HG02798 (cell line): ENCODE measurements around the gene TBKBP1.

Experiments
- ATAC-seq: cut with Tn5 transposase; IDR thresholded peaks from one replicate; pipeline ENCODE4 v1.9.1; 2021; ENCODE audit warnings: mild to moderate bottlenecking; ENCODE audit not compliant: unreplicated experiment, poor library complexity

Gene TBKBP1

DNA sequence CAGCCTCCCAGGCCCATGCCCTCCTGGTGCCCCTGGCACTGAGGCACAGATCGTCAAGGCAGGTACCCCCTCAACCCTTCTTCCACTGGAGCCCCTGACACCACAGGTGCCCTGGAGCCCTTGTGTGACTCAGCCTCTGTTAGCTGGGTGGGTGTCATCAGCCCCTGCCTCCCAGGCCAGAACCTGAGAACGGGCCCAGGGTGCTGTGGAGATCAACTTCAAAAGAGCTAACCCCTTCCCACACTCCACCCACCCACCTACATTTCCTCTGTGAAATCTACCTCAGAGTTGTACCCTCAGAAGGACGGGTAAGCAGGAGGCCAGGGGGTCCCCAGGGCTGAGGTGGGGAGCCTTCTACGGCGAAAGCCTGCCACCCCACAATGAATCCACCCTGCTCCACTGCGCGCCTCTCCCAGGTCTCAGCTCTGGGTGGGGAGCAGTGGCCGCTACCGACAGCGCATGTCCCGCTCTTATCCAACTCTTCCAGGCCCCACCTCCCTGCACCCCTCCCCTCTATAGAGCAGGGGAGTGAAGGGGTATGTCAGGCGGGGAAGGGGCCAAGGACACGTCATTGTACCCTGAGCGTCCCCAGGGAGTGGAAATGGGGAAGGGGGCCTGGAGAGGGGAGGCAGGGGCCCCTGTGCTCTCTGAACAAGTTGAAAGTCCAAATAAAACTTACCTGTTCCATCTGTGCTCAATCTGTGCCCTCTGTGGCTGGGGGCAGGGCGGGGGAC is 17.6 kb downstream of the TBKBP1 start:
- ATAC-seq: no peak

DNA sequence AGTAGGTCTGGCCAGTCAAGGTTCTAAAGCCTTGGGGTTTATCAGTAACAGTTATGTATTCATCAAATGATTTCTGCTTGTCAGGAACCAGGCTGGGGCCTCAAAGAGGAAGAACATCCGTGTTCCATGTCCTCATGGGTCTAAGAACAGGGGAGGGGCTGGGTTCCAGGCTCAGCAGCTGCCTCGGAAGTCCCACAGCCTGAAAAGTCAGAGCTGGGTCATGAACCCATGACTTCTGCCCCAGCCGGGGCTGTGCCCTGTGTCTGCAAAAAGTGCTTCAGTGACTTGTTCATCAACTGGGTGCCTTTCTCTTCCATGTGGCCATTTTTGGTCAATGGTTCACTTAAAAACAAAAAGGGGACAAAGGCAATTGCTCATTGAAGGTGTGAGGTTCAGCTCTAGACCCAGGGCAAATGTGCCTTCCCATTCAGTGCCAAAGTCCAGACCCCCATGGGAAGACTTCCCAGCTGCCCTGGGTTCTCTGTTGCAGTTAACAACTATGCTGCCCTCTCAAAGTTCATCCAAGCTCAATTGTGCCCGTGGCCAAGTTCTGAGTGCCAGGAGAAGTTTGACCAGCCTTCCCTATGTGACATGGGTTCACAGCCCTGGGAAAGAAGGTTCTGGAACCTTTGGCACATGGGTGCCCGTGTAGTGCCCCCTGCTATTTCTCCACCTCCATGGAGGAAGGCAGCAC is 18.5 kb downstream of the TBKBP1 start:
- ATAC-seq: no peak

DNA sequence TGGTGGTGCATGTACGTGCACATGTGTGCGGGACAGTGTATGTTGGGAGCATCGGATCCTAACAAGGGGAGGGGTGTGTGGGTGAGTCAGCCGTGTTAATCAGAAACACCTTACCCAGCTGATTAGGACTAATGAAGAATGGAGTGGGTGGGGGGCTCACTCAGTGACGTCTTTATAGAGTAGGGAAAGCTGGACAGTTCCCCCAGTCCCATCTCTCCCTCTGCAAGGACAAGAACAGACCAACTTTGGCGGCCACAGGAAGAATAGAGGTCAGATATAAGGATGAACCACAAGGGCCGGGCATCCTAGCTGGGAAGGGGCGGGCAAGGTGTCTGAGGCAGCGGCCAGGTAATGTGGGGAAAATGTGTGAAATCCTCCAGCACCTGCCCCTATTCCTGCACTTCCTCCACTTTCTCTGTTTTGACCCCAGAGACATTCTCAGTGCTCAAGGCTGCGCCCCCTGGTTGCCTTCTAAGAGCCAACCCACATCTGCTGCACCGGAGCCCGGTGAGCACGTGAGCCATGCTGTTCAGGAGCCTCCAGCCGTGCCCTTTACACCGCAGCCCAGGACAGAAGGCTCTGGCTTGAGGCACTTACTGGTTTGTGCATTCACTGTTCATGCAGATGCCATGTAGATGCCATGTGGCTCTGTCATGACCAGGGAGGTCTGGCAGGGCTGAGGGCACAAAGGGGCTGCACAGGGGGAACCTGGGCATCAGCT is 20.2 kb downstream of the TBKBP1 start:
- no peak for ATAC-seq

DNA sequence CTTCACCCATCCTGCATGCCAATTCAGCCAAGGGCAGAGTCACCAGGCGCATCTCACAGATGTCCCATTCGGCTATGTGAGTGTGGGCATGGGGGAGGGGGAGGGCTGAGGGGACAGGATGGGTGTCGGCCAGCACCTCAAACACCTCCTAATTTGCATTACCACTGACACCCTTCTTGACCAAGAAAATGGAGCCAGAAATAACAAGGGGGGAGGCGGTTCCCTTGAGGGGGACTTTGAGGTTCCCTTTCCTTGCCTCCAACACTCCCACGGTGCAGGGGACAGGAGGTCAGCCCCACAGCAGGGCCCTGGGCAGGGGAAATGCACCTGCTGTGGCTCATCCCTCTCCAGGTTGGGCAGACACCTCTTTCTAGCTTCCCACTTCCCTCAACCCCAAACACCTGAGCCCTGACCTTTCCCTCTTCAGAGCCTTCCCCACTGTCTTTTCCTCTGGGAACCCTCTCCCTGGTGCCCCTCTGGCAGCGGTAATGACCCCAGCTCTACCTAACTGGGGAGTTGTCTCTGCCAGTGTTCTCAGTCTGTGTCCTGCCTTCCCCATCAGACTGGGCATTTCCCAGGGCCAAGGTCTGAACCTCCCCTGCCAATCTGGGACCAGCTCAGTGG is 20.9 kb downstream of the TBKBP1 start:
- no peak for ATAC-seq

DNA sequence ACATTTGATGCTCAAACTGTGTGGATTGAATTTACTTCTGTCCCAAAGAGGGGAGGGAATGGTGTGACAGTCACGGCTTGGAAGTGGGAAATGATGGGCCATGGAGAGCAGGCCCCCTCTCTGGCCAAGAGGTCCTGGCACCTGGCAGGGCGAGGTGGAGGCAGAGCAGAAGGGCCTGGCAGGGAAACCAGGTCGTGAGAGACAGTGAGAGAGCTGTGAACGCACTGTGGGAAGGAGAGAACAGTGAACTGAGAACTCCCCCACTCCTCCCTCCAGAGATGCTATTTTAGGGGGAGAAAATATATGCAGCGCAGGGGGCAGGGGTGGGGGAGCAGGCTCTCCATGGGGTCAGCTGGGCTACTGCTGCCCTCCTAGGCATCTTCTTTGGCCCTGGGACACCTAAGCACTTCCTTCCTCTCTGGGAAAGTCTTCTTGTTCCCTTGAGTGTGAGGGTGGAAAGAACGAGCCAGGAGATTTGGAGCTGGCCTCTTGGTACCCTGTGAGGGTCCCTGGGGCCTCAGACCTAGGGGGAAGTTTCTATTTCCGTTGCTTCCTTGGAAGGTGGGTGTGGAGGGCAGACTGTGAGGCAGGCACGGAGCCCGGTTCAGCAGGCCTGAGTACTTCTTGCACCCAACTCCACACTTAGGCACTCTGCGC is 21.8 kb downstream of the TBKBP1 start:
- no peak for ATAC-seq

DNA sequence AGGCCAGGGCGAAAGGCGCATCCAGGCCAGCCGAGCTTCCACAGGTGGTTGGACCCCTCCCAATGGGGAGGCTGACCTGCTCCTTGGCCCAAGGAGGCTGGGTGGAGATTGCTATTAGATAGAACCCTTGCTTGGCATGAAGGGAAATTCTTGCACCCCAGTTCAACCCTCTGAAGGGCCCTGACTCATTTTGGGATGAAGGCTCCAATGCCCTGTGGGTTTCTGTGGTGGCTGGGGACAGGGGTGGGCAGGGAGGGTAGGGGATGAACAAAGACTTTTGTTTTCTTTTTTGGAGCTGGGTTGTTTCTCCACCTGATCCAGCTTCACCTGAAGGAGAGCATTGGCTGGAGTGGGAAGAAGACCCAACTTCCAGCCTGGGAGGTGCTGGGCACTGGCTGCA is 22.4 kb downstream of the TBKBP1 start:
- no peak for ATAC-seq

DNA sequence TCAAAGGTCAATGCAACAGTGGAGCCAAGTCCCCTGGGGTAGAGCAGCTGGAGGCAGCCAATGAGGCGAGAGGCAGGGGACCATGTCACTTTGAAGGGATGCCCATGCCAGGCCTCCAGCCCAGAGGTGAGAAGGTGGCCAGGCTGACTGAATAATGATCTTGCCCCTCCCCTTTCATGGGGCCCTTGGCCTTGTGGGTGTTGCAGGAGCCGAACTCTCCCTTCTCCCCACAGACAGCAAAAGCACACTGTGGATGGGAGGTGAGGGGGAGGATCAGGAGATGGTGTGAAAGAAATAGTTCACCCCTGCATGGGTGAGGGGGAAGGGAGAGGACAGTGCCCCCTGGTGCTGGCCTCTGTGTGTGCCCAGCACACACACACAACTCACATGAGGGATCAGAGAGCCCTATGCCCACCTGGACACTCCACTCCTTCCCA is 23.3 kb downstream of the TBKBP1 start:
- peak; percentile 26 for ATAC-seq

DNA sequence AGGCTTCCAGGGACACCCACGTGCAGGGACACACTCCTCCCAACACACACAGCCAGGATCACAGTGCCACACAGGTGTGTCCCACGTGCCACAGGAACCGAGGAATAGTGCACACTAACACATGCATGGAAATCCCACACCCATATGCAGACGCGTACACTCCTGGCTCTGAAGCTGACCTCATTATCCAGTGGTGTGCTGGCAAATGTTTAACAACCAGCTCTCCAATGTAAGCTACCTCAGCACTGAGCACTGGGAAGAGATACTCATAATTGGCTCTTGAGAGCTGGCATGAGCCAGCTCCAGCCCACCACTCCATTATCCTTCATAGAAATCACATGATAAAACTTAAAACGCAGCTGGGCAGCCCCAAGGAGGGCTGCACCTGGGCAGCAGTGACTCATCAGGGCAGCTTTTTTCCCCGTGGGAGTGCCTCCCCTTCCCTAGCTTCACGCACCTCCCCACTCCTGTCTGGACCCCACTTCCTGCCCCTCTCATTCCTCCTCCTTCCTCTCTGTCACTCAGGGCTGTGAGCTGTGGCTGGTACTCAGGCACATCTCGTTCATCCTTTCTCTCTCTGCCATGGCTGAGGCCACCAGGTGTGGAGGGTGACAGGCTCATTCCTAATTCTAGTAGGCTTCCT is 24.1 kb downstream of the TBKBP1 start:
- ATAC-seq: no peak

DNA sequence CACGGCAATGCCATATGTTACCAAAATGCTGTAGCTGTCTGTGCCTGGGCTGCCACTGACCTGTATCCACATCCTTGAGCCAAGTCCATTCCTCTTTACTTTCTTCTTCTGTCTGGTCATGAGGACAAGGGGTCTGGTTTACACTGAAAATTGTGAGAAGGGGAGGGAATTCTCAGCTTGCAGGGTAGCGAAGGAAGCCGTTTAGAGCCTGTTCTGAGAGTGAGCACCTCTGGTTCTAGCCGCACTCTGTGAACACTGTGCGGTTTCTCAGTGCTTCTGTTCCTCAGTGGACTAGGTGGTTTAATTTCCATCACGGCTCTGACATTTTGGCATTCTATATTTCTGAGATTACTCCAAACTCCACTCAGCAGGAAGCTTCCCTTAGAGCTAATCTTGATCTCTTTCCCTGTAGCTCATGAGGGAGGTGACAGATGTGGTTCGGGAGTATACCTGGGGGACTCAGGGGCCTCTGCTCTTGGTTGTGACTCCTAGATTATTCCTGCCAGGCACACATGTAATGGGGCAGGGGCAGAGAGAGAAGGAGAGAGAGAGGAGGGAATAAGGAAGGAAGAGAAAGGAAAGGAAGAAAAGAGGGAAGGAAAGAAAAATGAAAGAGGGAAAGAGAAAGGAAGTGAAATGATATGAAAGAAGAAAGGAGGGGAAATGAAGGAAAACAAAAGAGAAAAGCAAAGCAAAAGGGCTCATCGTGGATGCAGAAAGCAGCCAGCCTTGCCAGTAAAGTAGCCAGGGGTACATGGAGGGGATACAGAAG is 24.9 kb downstream of the TBKBP1 start:
- ATAC-seq: no peak

DNA sequence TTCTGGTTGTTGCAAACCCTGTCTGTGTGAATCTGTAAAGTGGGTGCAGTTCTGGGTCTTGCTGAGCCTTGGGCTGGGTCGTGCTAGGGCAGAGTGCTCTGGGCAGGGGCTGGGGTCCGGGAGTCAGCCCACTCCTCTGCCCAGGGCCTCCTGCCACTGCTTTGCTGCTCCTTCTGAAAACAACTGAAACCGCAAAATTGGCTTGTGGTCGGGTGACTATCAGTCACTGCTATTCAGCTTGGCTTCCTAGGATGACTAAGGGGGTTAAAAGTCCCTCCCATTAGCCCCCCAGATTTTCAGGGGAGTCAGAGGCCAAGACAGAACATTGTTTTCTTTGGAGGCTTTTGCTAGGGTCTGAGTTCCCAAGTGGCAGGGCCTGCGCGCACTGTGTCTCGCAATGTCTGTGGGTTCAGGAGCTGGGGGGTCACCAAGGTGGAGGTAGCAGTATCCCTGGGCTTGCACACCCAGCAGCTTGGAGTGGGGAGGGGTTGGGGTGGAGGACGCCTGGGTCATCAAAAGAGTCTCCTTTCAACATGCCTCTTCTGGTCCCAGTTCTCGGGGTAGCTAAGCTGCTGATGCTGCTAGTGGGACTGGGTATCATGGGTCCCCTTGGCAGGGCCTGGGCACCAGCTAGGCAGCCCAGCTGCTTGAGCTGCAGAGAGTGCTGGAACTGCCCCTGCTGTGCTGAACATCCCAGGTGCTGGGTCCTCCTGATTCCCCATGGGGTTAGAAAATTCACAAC is 25.6 kb downstream of the TBKBP1 start:
- no peak for ATAC-seq

DNA sequence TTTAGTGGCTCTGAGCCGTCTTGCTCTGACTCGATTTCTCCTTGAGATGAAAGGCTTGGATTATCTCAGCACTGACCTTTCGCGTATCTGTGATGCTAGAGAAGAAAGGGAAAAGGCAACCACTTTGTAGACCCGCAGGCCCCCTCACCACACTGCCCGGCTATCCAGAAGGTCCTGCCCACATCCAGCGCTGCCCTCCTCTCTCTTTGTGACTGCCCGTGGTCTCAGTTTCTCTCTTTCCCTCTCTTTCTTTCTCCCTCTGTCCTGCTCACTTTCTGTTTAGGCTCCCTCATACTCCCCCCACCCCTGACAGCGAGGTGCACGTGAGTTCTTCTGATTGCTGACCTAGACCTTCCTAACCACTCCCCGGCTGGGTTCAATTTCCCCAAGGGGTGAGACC is 26.2 kb downstream of the TBKBP1 start:
- ATAC-seq: no peak

DNA sequence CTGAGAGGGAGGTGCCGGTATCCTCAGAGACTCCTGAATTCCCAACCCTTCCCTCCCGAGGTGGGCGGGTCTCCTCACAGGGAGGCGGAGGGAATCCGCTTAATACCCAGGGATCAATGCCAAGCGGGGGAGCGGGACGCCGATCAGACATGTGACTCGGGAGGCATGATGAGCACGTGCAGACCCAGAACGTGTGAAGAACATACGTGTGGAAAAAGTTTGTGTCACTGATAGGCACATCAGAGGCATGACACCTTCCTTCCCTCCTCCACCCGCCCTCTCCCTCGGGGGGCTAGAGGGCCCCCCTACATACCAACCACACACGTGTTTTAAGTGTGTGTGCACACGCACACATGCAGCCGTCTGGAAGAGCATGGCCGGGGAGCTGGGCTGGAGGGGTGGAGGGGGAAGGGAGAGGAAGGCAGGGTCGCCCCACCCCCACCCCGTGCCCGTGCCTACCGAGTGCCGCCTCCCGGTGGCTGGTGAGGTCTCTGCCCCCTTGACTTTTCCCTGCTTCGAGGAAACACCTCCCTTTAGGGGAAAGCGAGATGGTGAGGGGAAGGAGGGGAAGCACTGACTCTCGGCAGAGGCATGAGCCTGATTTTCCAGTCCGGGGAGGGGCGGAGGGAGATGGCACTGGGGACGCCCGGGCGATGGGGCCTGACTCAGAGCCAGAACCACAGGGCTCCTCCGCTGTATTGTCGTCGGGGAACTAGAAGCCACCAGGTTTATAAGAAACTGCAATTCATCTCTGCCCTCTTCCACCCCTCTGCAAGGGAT is 27.0 kb downstream of the TBKBP1 start:
- ATAC-seq: peak; percentile 41

DNA sequence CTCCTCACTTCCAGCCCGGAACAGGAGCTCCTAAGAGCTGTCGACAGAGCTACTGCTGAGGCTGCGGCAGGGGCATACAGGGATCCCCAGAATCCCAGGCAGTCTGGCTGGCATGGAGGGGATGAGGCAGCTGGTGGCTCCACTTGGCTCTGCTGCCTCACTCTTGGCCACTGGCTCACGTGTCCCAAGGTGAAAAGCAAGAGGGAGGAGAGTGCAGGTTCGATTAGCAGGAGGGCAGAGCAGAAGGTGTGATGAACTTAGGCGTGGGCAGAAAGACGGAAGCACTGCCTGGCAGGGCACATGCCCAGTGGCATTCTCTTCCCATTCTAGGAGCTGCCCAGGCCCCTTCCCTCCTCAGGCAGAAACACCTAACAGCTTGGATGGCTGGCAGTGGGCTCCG is 27.8 kb downstream of the TBKBP1 start:
- ATAC-seq: no peak

DNA sequence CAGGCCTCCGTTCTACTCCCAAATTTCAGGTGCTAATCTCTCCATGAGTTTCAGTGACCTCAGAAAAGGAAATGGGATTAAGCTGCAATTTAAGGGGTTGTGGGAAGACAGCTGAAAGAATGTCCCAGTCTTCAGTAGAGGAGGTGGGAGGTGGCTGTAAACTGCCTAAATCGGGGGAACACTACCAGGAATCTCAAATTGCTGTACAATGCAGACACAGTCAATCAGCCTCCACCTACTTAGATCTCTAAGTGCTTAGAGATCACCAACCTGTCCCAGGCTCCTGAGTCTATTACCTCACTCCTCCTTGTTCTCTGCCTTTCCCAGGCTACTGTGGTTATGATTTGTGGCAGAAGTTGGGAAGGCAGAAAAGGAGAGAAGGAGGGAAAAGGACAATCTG is 30.7 kb downstream of the TBKBP1 start:
- no peak for ATAC-seq

DNA sequence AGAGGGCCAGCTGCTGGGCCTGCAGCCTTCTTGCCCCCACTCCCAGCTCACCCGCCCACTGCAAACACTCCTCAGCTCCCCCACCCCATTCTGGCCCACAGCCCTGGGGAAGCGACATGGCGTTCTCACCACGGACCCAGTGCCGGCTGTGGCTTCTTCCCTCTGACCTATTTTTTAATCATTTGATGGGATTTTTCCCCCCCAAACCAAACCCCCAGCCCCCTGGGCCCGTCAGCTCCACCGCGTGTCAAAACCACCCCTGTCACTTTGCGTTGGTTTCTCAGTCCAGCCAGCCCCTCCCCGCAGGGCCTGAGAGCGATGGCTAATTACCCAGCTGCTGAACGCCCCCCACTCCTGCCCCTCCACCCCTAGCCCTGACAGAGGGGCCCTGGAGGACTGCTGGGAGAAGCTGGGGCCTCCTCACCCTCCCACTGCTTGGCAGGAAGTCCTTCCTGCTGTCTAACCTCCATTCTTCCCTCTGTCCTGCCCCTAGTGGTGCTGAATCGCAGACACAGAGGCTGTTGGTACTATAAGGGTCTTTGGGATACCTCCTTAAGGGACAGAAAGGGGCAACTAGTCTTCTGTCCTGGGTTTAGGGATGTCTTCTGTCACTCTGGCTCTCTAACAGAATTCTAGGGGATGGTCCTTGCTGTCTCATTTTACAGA is 31.6 kb downstream of the TBKBP1 start:
- no peak for ATAC-seq

DNA sequence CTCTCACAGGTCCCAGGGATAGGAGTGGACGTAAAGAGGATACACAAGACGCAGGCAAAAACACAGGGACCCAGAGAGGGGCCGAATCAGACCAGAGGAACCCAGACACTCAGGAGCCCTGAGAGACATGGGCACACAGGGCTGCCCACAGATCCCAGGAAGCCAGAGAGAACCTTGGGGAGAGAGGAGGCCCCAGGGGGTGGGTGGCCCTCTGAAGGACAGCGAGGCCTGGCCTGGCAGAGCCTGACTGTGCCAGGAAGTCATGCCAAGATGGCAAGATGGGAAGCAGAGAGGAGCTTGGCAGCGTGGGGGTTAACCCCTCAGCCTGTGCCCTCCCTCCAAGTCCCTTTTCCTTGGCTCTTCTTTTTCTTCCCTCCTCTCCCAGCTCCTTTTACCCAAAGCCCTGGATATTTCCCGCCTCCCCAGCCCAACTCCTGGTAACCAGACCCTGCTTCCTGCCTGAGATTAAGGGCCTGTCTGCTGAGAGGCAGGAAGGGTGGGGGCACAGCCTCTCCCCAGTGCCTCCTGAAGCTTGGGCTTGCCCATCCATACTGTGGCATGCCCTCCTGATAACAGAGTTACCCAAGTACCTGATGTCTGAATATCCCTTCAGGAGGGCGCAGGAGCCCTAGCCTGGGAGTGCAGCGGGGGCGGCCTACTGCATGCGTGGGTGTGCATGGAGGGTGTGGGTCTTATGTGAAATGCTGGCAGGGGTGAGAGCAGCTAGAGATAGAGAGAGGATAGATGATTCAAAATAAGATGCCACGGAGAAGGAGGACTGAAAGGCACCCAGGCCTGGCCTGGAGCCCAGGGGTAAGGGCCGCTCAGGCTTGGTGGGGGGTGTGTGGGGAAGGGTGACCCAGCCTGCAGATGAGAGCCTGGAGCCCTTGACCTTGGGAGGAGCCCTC is 33.1 kb downstream of the TBKBP1 start:
- no peak for ATAC-seq
